HG02973 (cell line): ENCODE data around the gene CDH16.
"Not testable (repeated sequence)": the region's sequence is repeated elsewhere in the genome, so short reads cannot be mapped to it uniquely, and the experiment has no call there.

Experiments used
- ATAC-seq: cut with Tn5 transposase; IDR thresholded peaks from one replicate; pipeline ENCODE4 v1.9.1; 2021; ENCODE audit warnings: moderate library complexity; ENCODE audit not compliant: unreplicated experiment

Gene CDH16

GRCh38 chr16:66918803-66919568 is at the start of gene CDH16:
Gene CDH16, minus strand, starts transcription at chr16:66918885. Its CDS starts 820 bp downstream, at chr16:66918065.
- no peak for ATAC-seq

- ATAC-seq = no peak
Observed at GRCh38 chr16:66964049-66964448, 45.4 kb upstream of the CDH16 start.

GRCh38 chr16:66961914-66962313 is 43.2 kb upstream of the CDH16 start:
- ATAC-seq = no peak

GRCh38 chr16:66961065-66961744 is 42.5 kb upstream of the CDH16 start, which contains the start of gene CES3:
Gene CES3, plus strand, starts transcription at chr16:66961266. Its CDS starts 42 bp downstream, at chr16:66961308.
- no peak for ATAC-seq

GRCh38 chr16:66960270-66960669 is 41.6 kb upstream of the CDH16 start:
- ATAC-seq = no peak

- ATAC-seq = no peak
Observed at GRCh38 chr16:66959704-66960161, 41.0 kb upstream of the CDH16 start.

- ATAC-seq = no peak
Observed at GRCh38 chr16:66958857-66959703, 40.4 kb upstream of the CDH16 start.

GRCh38 chr16:66956154-66956457 is 37.4 kb upstream of the CDH16 start:
- not testable (repeated sequence) for ATAC-seq

GRCh38 chr16:66955363-66956153 is 36.9 kb upstream of the CDH16 start:
- ATAC-seq = not testable (repeated sequence)

GRCh38 chr16:66954097-66954659 is 35.5 kb upstream of the CDH16 start:
- ATAC-seq = no peak

GRCh38 chr16:66953462-66954096 is 34.9 kb upstream of the CDH16 start:
- no peak for ATAC-seq

GRCh38 chr16:66952430-66953110 is 33.9 kb upstream of the CDH16 start:
- ATAC-seq = no peak

GRCh38 chr16:66950971-66951790 is 32.5 kb upstream of the CDH16 start:
- ATAC-seq = no peak

- peak; percentile 43 for ATAC-seq
Observed at GRCh38 chr16:66950437-66950836, 31.8 kb upstream of the CDH16 start.

- ATAC-seq = no peak
Observed at GRCh38 chr16:66949472-66949871, 30.8 kb upstream of the CDH16 start.

GRCh38 chr16:66948837-66949225 is 30.1 kb upstream of the CDH16 start:
- ATAC-seq = no peak

GRCh38 chr16:66948134-66948836 is 29.6 kb upstream of the CDH16 start:
- no peak for ATAC-seq
